Panc1 (cell line): ENCODE results near the gene DAB2IP. TPM values are rescaled to one million over a fixed set of nuclear protein-coding genes. Genes with fewer than 3 reads are reported as not detected.

ENCODE experiments used
- ATAC-seq: fragments of 200-7000 bp; cut with Tn5 transposase; 2 replicates; pipeline ENCODE4 v1.9.1; 2020; ENCODE audit warnings: mild to moderate bottlenecking, moderate library complexity
- BruUV-seq: library from RNA; stranded (reverse); fragments of 400-500 nt; replicated peaks from 2 replicates; lab custom pipeline; 2021; lab: Mats Ljungman, UMichigan
- CTCF ChIA-PET: fragments of 300-600 bp; sonication (Branson Sonifier 250); formaldehyde crosslinking; loops from one replicate; lab custom pipeline; 2022; ENCODE audit warnings: antibody characterized with exemption; lab: Charles Lee
- POLR2A ChIA-PET: fragments of 300-600 bp; sonication (Branson Sonifier 250); formaldehyde crosslinking; loops from one replicate; lab custom pipeline; 2022; ENCODE audit warnings: antibody characterized with exemption; lab: Charles Lee
- DNase-seq: peaks from one replicate; pipeline ENCODE4 v3.0.0-alpha.2; 2010; ENCODE audit warnings: low read depth, low spot score
- H3K27ac ChIP-seq: 2 replicates; pipeline ENCODE4 v1.5.1; 2011; ENCODE audit warnings: mild to moderate bottlenecking, low read length, inconsistent platforms
- H3K27me3 ChIP-seq: fragments of 200-500 bp; sonication (Bioruptor generic); 2 replicates; pipeline ENCODE4 v1.6.0; 2014; ENCODE audit warnings: low read length, inconsistent platforms; ENCODE audit not compliant: control insufficient read depth, insufficient read depth
- H3K36me3 ChIP-seq: fragments of 200-500 bp; sonication (Bioruptor generic); 2 replicates; pipeline ENCODE4 v1.5.1; 2014; ENCODE audit warnings: inconsistent platforms, mild to moderate bottlenecking, low read length, moderate library complexity; ENCODE audit not compliant: control insufficient read depth, insufficient read depth
- H3K4me1 ChIP-seq: 2 replicates; pipeline ENCODE4 v1.5.1; 2011; ENCODE audit warnings: inconsistent platforms, mild to moderate bottlenecking, low read length, moderate library complexity; ENCODE audit not compliant: control insufficient read depth, insufficient read depth
- H3K4me3 ChIP-seq, 2 experiments: 2 replicates each; pipeline ENCODE4 v1.5.1; 2011 to 2012; ENCODE audit warnings: low read depth in 2 of 2, low read length in 2 of 2, mild to moderate bottlenecking in 2 of 2, inconsistent platforms in 1 of 2, moderate library complexity in 1 of 2
- H3K9me3 ChIP-seq: fragments of 200-500 bp; sonication (Bioruptor generic); 2 replicates; pipeline ENCODE4 v1.5.1; 2014; ENCODE audit warnings: low read depth, mild to moderate bottlenecking, inconsistent platforms, low read length, moderate library complexity; ENCODE audit not compliant: control insufficient read depth, insufficient read depth
- POLR2AphosphoS5 ChIP-seq: IDR thresholded peaks from 2 replicates; pipeline ENCODE4 v1.6.1; 2012; ENCODE audit warnings: mild to moderate bottlenecking, low read depth, low read length, moderate library complexity
- SIN3A ChIP-seq: IDR thresholded peaks from 2 replicates; pipeline ENCODE4 v1.6.1; 2012; ENCODE audit warnings: low read depth, mild to moderate bottlenecking, low read length, moderate library complexity, borderline replicate concordance; ENCODE audit not compliant: insufficient read depth
- TCF7L2 ChIP-seq: IDR thresholded peaks from 2 replicates; pipeline ENCODE4 v1.6.1; 2011; ENCODE audit warnings: mild to moderate bottlenecking, low read depth, low read length, inconsistent platforms
- in situ Hi-C: cut with HindIII; loops from 2 replicates; pipeline ENCODE4 v1.10.0; 2016; ENCODE audit warnings: low sequenced_read_pairs, low pct_unique_long_range_greater_than_20kb
- intact Hi-C: fragments of 100-400 bp; cut with micrococcal nuclease; formaldehyde crosslinking; loops from one replicate; pipeline ENCODE4 v1.10.0; 2022; ENCODE audit not compliant: unreplicated experiment
- total RNA-seq: library from RNA; stranded (reverse); gene quantifications from one replicate; pipeline ENCODE4 v1.2.1, GENCODE V29; 2021; ENCODE audit not compliant: unreplicated experiment
- TF ChIP-seq, protein P1 (sequence below): fragments of 450-650 bp; IDR thresholded peaks from 2 replicates; pipeline ENCODE4 v1.5.1; 2017; ENCODE audit warnings: mild to moderate bottlenecking
- TF ChIP-seq, protein P2 (sequence below), 2 experiments: IDR thresholded peaks; 2 replicates each; pipeline ENCODE4 v1.6.1; 2011 to 2012; ENCODE audit warnings: low read depth in 2 of 2, control low read depth in 1 of 2, low read length in 1 of 2, mild to moderate bottlenecking in 1 of 2, moderate library complexity in 1 of 2; ENCODE audit not compliant: insufficient read depth in 1 of 2

The DAB2IP gene
- total RNA-seq, 1 experiment from 2014 or later, result 18.4 TPM

DNA sequence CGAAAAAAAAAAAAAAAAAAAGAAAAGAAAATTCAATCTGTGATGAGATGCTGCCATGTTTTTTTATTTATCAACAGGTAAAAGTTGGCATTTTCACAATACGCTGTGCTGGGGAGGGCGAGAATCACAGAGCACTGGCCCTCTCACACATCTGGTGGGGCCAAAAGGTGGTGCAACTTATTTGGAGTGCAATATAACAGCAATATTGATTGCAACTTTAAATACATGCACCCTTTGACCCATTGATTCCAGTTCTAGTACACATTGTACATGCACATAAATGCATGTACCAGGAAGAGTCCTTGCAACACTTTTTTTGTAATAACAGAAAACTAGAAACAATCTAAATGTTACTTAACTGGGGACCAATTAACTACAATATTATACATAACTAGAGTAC is 159.1 kb downstream of the DAB2IP start:
- H3K27me3 ChIP-seq, result no peaks in the 10 kb centered on the region
- no peaks in the 10 kb centered on the region for H3K36me3 ChIP-seq
- intact Hi-C loops, result no loop called here
- H3K9me3 ChIP-seq, result no peaks in the 10 kb centered on the region
- DNase-seq, result no peak
- no peak overlapping the region for H3K4me3 ChIP-seq
- no TSS peak for BruUV-seq
- POLR2A ChIA-PET, result no interaction called here
- in situ Hi-C loops, result no loop called here
- CTCF ChIA-PET, result no interaction called here
- TF ChIP-seq, protein P1, sequence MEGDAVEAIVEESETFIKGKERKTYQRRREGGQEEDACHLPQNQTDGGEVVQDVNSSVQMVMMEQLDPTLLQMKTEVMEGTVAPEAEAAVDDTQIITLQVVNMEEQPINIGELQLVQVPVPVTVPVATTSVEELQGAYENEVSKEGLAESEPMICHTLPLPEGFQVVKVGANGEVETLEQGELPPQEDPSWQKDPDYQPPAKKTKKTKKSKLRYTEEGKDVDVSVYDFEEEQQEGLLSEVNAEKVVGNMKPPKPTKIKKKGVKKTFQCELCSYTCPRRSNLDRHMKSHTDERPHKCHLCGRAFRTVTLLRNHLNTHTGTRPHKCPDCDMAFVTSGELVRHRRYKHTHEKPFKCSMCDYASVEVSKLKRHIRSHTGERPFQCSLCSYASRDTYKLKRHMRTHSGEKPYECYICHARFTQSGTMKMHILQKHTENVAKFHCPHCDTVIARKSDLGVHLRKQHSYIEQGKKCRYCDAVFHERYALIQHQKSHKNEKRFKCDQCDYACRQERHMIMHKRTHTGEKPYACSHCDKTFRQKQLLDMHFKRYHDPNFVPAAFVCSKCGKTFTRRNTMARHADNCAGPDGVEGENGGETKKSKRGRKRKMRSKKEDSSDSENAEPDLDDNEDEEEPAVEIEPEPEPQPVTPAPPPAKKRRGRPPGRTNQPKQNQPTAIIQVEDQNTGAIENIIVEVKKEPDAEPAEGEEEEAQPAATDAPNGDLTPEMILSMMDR, result no peak
- TF ChIP-seq SIN3A, result no peak
- TF ChIP-seq, protein P2, sequence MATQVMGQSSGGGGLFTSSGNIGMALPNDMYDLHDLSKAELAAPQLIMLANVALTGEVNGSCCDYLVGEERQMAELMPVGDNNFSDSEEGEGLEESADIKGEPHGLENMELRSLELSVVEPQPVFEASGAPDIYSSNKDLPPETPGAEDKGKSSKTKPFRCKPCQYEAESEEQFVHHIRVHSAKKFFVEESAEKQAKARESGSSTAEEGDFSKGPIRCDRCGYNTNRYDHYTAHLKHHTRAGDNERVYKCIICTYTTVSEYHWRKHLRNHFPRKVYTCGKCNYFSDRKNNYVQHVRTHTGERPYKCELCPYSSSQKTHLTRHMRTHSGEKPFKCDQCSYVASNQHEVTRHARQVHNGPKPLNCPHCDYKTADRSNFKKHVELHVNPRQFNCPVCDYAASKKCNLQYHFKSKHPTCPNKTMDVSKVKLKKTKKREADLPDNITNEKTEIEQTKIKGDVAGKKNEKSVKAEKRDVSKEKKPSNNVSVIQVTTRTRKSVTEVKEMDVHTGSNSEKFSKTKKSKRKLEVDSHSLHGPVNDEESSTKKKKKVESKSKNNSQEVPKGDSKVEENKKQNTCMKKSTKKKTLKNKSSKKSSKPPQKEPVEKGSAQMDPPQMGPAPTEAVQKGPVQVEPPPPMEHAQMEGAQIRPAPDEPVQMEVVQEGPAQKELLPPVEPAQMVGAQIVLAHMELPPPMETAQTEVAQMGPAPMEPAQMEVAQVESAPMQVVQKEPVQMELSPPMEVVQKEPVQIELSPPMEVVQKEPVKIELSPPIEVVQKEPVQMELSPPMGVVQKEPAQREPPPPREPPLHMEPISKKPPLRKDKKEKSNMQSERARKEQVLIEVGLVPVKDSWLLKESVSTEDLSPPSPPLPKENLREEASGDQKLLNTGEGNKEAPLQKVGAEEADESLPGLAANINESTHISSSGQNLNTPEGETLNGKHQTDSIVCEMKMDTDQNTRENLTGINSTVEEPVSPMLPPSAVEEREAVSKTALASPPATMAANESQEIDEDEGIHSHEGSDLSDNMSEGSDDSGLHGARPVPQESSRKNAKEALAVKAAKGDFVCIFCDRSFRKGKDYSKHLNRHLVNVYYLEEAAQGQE (IDR thresholded peaks at IDR 0.05; ENCODE audit: insufficient read depth in 1 of 2, low read depth in 2 of 2, low read length in 1 of 2), result no peak
- TF ChIP-seq TCF7L2, result no peak
- no peak for TF ChIP-seq POLR2AphosphoS5
- H3K4me1 ChIP-seq, result no peaks in the 10 kb centered on the region
- ATAC-seq, result no peak
- H3K27ac ChIP-seq, result no peak overlapping the region

DNA sequence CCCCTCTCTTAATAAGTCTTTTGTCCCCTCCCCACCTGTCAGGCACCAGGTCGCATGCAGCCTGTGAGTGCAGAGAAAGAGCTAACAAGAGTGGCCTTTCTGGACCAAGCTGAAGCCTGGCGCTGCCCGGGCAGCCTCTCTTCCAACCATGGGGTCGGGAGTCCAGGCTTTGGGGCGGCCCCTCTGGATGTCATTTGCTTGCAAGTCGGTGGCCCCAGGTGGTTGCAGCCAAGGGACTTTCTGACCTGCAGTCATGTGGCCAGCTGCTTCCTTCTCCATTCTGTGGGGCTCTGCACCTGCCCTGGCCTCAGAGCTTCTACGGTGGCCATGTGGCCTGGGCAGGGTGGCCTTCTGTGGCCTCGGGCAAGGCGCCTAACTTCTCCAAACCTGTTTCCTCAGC is 159.7 kb downstream of the DAB2IP start:
- no peak for ATAC-seq
- H3K9me3 ChIP-seq, result no peaks in the 10 kb centered on the region
- H3K4me1 ChIP-seq, result no peaks in the 10 kb centered on the region
- no peak for TF ChIP-seq SIN3A
- TF ChIP-seq TCF7L2, result no peak
- TF ChIP-seq, protein P1, result no peak
- TF ChIP-seq POLR2AphosphoS5, result no peak
- ChIA-PET POLR2A (no interaction called here), CTCF (no interaction called here)
- no peak for DNase-seq
- no peak overlapping the region for H3K27ac ChIP-seq
- no peaks in the 10 kb centered on the region for H3K36me3 ChIP-seq
- no peaks in the 10 kb centered on the region for H3K27me3 ChIP-seq
- no TSS peak for BruUV-seq
- H3K4me3 ChIP-seq, result no peak overlapping the region
- in situ Hi-C loops, result no loop called here
- intact Hi-C loops, result no loop called here
